Stimulated activated naive CD8-positive, alpha-beta T cell treated with anti-CD3 and anti-CD28 coated beads, Interleukin-15, Interleukin-2, amounts not matched to agents 100 U/mL and 50 U/mL, for 24 hours (primary cell): Measurements from ENCODE around the gene ARF4.

ENCODE experiments used
- ATAC-seq: fragments of 150-1000 bp; cut with Tn5 transposase; one replicate; pipeline ENCODE4 v1.10.0; 2021
- DNase-seq: peaks from one replicate; pipeline ENCODE4 v3.0.0; 2021

Gene ARF4

DNA sequence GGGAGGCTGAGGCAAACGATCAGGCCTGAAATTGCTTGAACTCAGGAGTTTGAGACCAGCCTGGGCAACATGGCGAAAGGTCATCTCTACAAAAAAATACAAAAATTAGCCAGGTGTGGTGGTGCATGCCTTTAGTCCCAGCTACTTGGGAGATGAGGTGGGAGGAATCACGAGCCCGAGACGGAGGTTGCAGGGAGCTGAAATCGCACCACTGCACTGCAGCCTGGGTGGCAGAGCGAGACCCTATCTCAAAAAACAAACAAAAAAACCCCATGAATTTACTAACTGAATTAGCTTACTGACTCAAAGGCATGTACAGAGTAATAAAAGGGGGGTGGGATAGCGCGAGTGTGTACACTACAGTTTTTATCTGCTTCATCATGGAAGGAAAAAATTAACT is 19.3 kb downstream of the ARF4 start:
- ATAC-seq (no peak), DNase-seq (no peak)

DNA sequence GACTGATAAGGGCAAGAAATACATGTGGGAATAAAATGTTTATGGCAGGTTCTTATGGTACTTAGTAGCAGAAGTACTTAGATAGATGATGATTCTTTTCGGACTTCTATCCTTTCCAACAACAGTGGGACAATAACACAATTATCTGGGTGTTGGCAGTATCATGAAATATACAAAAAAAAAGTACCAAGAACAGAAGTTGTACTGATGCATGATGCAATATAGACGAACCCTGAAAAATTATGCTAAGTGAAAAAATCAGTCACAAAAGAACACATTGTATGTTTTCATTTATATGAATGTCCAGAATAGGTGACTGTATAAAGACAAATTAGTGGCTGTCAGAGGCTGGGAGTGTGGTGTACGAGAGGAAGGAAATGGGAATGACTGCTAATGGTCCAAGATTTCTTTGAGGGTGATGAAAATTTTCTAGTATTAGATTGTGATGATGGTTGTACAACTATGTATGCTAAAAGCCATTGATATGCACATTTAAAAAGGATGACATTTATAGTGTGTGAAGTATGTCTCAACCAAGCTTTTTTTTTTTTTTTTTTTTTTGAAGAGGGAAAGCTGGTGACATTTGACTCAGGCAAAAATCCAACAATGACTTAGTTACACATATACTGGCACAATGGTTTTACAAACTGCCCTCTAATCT is 21.0 kb downstream of the ARF4 start:
- ATAC-seq (no peak), DNase-seq (no peak)

DNA sequence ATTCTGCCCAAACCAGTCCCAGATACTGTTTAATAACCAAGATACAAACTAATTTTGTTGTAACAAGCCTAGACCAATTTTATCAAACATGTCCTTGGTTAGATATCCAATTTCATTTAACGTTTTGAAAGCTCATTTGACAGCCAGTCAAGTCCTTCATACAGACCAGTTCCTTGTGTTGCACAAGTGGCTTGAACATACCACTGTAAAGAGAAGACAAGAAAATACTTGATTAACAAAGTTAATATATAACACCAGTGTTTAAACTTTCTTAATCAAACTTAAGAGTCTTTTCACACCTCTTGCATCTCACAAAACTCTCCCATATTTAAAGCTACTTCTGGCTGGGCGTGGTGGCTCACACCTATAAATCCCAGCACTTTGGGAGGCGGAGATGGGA is 25.0 kb downstream of the ARF4 start:
- no peak for ATAC-seq
- DNase-seq: no peak

DNA sequence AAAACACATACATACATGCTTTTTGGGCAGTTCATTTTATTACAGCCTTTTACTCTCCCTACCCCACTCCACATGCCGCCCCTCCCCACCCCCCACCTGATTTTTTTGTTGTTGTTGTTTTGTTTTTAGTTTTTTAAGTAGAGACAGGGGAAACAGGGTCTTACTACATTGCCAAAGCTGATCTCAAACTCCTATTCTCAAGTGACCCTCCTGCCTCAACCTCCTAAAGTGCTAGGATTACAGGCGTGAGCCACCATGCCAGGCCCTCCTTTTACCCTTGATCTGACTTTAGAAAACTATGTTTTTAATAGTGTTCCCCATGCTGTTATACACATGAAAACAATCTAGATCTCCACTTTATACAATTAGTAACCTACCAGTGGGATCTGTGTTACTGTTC is 26.3 kb downstream of the ARF4 start:
- DNase-seq (no peak), ATAC-seq (no peak)

DNA sequence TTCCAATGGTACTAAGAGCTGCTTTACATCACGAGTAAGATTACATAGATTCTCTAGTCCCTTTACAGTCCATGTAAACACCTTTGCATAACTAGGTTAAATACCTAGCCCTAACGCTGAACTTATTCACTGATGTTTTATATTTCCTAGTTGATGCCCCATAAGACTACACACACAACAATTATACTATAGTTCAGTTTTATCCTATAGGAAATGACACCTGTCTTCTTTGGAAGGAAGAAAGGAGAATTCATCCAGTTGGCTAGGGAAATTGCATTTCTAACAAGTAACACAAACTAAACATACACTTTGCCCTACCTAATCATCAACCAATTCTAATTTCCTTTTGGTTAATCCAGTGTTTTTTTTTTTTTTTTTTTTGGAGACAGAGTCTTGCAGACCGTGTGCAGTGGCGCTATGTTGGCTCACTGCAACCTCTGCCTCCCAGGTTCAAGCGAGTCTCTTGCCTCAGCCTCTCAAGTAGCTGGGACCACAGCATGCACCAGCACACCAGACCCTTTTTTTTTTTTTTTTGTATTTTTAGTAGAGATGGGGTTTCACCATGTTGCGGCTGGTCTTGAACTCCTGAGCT is 27.2 kb downstream of the ARF4 start:
- DNase-seq (no peak), ATAC-seq (no peak)

DNA sequence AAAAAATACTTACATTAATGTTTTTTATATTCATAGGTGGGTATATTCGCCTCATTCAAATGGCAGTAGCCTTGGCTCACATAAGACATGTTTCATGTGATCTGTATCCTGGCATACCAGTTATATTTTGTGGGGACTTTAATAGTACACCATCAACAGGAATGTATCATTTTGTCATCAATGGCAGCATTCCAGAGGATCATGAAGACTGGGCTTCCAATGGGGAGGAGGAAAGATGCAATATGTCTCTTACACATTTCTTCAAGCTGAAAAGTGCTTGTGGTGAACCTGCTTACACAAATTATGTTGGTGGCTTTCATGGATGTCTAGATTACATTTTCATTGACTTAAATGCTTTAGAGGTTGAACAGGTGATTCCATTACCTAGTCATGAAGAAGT is 37.6 kb downstream of the ARF4 start:
- ATAC-seq: no peak
- DNase-seq: no peak

DNA sequence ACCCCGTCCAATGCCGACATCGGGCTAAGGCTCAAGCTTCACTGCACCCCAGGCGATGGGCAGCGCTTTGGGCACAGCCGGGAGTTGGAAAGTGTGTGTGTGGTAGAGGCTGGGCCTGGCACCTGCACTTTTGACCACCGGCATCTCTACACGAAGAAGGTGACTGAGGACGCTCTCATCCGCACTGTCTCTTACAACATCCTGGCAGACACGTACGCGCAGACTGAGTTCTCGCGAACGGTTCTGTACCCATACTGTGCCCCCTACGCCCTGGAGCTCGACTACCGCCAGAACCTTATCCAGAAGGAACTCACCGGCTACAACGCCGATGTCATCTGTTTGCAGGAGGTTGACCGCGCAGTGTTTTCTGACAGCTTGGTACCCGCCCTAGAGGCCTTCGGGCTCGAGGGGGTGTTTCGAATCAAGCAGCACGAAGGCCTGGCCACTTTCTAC is 40.0 kb downstream of the ARF4 start:
- ATAC-seq (peak; percentile 53), DNase-seq (peak; percentile 40)

DNA sequence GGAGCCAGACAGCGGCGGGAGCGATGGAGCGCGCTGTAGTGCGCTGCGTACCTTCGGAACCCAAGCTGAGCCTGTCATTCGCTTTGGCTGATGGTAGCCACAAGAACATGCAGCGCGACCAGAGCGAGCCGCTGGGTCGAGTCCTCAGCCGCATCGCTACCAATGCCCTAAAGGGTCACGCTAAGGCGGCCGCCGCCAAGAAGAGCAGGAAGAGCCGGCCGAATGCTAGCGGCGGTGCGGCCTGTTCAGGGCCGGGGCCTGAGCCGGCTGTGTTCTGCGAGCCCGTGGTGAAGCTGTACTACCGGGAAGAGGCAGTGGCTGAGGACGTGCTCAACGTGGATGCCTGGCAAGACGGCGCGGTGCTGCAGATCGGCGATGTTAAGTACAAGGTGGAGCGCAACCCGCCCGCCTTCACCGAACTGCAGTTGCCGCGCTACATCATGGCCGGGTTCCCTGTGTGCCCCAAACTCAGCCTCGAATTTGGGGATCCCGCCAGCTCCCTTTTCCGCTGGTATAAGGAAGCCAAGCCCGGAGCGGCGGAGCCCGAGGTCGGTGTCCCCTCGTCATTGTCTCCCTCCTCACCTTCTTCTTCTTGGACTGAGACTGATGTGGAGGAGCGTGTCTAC is 40.6 kb downstream of the ARF4 start:
- ATAC-seq: peak; percentile 26
- DNase-seq: peak; percentile 42

DNA sequence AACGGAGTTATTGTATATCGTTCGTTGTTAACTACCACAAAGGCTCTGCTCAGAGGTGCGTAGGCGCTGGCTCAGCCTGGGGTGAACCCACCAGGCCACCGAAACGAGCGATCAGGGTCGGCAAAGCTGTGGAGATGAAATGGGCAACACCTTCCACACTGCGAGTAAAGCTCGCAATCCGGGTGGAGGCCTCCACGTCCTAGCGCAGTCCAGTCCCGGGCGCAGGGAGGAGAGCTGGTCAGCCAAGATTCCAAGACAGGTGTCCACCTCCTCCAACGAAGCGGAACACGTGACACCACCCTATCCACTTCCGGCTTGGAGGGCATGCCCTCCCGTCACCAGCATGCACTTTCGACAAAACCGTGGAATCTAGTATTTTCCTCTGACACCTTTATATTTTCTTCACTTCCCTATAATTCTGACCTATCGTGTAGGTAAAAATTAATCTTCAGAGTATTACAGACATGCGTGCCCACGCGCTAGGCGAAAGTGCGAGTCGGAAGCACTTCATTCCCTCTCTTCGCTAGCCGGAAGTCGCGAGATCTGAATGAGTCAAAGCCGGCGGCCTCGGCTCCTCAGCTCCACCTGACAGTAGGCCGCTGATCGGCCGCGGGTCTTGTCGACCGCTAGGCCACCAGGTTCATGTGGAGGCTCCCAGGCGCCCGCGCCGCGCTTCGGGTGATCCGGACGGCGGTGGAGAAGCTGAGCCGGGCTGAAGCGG is 41.2 kb downstream of the ARF4 start, which contains the start of gene PDE12:
Gene PDE12, plus strand, starts transcription at position 537 of the 721 bp plus-strand sequence. Its CDS starts 106 bp downstream, at position 643.
- ATAC-seq (peak; percentile 88), DNase-seq (peak; percentile 85)

DNA sequence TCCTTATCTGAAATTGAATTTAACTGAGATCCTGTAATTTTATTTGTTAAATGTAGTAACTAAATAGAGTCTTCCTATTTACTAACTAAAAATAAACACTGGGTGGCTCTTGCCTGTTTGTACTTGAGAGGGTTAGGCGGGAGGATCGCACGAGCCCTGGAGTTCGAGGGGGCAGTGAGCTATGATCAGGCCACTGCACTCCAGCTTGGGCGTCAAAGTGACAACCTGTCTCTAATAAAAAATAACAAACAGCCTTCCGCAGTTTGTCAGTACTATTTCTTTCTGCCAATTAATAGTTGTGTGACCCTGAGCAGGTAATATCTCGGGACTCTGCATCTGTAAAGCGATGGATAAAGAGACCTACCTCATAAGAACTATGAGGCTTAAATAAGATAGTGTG is 41.8 kb downstream of the ARF4 start:
- DNase-seq: peak; percentile 25
- ATAC-seq: no peak

DNA sequence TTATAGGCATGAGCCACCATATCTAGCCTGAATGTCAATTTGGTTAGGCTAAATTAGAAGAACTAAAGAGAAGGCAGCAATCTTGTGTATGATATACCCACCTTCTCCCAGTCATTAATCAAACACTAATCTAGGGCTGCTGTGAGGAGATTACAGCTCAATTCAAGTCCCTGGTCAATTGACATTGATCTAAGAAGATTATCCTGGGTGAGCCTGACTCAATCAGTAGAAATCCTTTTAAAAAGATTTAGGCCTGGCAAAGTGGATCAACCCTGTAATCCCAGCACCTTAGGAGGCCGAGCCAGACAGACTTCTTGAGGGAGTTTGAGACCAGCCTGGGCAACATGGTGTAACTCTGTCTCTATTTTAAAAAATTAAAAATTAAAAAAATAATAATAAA is 50.5 kb downstream of the ARF4 start:
- no peak for DNase-seq
- no peak for ATAC-seq

DNA sequence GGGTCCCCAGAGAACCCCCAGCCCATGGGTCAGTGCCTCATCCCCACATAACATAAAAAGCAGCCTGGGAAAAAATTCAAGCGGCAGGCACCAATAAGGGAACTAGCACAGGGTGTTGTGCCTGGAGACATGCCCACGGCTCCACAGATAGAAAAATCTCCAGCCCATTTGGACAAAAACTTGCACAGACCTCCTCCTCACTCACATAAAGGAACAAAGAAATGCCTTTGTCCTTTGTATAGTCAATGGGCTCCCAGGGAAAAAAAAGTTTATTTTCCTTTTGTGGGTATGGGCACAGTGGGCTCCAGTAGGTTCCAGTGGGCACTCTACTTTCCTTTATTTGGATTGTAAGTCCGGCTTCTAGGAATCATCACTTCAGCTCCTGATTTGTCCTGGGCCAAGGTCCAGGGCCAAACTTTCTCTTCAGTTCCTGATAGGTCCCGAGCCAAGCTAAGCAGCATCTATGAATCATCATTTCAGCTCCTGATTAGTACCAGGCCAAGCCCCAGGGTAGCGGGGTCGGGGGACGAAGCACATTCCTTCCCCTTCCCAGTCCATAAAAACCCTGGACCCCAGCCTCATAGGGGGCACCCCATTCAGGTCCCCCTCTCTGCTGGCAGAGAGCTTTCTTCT is 51.4 kb downstream of the ARF4 start:
- no peak for ATAC-seq
- no peak for DNase-seq

DNA sequence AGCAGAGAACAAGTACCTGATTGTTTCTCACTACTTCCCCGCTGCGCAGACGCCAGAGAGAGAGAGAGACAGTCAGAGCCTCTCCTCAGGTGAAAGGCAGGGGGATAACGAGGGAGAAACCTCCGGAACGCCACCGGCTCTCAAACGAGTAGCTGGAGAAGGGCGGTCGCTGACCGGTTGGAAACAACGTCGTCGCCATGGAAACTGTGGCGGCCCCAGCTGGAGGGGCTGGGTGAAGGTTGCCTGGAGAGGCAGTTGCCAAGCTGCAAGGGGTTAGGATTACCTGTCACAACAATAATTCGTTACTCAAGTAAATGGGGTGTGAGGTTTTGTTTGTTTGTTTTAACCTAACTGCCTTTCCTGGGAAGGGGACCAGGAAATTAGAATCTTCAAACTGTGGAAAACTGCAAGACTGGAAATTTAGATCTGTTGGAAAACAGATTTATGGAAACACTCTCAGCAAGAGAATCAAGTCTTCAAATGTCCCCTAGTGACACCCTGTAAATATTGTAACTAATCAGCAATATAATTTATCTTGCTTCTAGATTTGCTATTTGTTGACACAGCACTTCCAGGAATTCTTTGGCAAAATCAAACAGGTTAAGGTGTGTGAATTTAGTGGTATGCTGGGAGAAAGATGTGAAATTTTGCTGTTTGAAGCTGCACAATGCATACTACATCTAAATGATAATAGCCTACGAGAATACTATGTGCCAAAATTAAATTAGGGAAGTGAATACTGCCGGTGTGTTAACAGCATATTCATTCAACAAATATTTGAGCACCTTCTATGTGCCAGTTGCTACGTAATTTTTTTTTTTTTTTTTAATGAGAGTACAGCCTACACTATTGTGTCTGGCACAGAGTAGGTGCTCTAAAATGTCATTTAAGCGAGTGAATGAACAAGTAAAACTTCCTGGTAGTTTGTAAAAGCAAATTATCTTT is 52.7 kb downstream of the ARF4 start, which contains the start of gene DNAH12:
Gene DNAH12, minus strand, starts transcription at position 164 of the 945 bp plus-strand sequence. CDS start 1,474 bp downstream, outside the sequence.
- ATAC-seq (peak; percentile 36), DNase-seq (peak; percentile 49)

DNA sequence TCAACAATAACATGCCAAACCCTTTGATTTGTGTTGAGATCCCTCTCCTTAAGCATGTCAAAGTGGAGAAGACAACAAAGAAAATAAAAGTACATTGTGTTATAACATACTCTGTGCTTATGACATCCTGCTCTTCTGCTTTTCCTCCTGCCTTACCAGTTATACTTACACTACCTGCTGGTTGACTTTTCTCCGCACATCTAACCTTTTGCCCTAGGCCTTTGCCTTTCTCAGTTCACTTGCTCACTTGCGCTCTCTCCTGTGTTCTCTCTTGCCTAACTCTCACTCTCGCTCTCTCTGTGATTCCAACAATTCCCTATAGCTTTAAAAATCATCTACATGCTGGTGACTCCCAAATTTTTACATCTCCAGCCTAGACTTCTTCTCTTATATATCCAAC is 58.7 kb downstream of the ARF4 start:
- DNase-seq (no peak), ATAC-seq (no peak)

DNA sequence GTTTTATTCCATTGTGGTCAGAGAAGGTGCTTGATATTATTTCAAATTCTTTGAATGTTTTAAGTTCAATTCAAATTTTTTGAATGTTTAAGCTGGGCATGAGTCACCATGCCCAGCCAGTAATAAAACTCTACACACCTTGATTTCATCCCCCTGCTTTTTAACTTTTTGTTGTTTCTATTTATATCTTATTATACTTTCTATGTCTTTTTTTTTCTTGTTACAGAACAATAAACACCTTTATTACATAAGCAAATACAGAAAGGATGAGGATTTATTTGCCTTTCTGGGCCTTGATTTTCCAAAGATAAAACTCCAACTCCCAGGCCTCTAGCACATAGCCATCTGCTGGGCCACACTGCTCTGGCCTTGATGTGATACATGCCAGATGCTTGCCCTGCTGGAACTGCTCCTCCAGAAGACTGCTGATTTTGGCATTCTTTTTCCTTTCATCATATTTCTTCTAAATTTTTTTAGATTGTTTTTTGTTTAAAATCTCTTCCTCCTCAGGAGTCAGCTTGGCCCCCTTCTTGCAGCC is 67.0 kb downstream of the ARF4 start:
- ATAC-seq (no peak), DNase-seq (no peak)
